Activated CD8-positive, alpha-beta memory T cell treated with anti-CD3 and anti-CD28 coated beads, Interleukin-2, amount 50 U/mL, for 4 hours (primary cell): Measurements from ENCODE around the gene OBSL1.

Experiments
- DNase-seq: peaks from one replicate; pipeline ENCODE4 v3.0.0-alpha.2; 2020

Gene OBSL1

GRCh38 chr2:219565130-219566080, 5.9 kb downstream of the OBSL1 start:
- DNase-seq = no peak

- DNase-seq = no peak
Observed at GRCh38 chr2:219563271-219563928, 7.9 kb downstream of the OBSL1 start.

GRCh38 chr2:219562049-219563020, 9.0 kb downstream of the OBSL1 start:
- no peak for DNase-seq

DNA sequence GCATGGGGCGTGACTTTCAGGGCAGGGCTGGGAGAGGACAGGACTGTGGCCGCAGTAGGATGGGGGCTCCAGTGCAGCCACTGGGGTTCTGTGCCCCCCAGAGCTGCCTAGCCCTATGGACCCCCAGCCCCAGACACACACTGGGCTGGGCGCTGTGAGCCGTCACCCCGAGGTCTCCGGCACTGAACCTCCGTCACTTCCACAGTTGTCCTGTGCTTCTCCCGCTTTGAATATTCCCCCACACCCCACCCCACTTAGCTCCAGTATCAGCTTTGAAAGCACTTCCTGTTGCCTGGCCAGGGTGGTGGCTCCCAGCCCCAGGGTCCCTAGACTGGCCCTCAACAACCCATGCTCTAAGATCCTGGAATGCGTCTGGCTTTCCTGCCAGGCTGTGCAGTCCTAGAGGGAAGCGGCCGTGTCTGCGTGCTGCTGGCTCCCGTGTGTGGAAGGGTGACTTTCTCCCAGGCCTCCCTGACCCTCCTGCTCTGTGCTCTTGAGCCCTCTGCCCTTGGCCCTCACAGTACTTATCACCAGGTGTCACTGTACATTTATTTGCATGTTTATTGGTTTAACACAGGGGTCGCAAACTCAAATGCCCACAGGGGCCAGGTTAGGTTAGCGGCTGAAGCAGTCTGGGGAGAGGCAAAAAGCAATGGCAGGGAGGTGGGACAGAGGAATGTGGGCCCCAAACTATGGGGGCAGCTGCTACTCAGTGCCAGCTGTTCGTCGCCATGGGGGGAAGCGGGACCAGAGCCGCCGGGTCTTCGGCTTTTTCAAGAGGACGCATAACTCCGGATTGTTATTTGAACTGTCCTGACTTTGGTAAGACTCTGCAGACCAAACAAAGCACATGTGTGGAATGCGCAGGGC, 9.9 kb downstream of the OBSL1 start:
- DNase-seq = no peak

DNA sequence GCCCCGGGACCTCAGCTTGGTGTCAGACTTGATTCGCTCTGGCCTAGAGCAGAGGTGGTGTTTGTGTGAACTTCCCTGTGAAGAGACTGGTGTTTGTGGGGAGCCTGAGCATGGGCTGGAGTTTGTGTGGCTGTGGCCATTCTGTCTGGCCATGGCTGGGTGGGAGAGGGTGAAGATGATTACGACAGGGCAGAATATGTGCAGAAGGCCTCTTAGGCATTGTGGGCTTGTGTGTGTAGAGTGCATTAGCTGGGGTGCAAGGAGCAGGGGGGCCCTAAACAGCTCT, 10.5 kb downstream of the OBSL1 start:
- DNase-seq = no peak

GRCh38 chr2:219560037-219560892, 11.1 kb downstream of the OBSL1 start:
- no peak for DNase-seq

DNA sequence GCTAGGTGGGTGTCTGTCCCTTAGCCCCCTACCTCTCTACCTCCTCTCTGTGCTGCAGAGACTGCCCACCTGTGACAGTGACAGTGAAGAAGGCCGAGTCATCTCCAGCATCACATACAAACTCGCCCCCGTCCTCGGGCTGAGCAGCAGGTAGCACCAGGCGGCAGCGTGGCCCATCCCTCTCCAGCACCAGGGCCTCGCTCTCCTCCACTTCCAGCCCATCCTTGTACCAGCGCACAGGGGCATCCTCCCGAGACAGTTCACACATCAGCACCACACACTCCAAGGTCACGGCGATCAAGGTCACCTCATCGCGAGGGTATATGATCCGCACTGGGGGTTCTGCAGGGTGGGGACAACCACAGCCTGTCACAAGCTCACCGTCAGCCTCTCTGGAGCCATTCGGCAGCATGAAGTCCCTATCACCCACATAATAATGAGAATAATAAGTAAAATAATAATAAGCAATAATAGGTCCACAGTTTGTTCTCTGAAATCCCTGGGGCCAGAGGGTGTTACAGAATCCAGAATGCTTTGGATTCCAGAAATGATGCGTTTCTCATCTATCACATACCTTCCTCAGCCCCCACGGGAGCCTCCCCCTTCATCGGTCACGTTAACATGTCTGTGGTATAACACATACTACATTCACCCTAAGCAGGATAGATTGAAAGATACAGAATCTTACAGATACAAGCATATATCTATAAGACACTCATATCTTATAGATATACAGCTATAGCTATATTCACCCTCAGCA, 12.0 kb downstream of the OBSL1 start:
- DNase-seq = no peak

GRCh38 chr2:219557791-219558785, 13.3 kb downstream of the OBSL1 start:
- no peak for DNase-seq

- no peak for DNase-seq
Observed at GRCh38 chr2:219557320-219557719, 14.0 kb downstream of the OBSL1 start.

DNA sequence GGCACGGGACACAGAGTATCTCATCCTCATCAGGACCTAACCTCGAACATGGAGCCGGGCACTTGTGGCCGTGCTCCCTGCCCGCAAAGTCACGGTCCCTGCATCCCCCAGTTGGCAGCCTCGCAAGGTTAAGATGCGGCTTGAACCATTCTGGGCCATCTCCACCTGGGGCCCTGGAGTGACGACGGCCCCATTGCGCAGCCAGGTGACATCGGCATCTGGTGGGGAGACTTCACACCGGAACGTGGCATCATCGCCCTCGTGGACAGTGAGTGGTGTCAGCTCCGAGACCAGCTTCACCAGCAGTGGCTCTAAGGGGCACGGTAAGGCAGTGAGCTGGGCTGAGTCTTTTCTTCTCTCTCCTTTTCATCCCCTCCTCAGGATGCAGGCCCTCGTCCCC, 14.9 kb downstream of the OBSL1 start:
- no peak for DNase-seq

GRCh38 chr2:219555956-219556355, 15.4 kb downstream of the OBSL1 start:
- no peak for DNase-seq

GRCh38 chr2:219554350-219554749, 17.0 kb downstream of the OBSL1 start:
- no peak for DNase-seq

- no peak for DNase-seq
Observed at GRCh38 chr2:219553463-219553963, 17.8 kb downstream of the OBSL1 start.

- DNase-seq = no peak
Observed at GRCh38 chr2:219553168-219553417, 18.2 kb downstream of the OBSL1 start.

- peak; percentile 78 for DNase-seq
Observed at GRCh38 chr2:219552382-219553167, 18.8 kb downstream of the OBSL1 start.

- no peak for DNase-seq
Observed at GRCh38 chr2:219551441-219552381, 19.6 kb downstream of the OBSL1 start.

DNA sequence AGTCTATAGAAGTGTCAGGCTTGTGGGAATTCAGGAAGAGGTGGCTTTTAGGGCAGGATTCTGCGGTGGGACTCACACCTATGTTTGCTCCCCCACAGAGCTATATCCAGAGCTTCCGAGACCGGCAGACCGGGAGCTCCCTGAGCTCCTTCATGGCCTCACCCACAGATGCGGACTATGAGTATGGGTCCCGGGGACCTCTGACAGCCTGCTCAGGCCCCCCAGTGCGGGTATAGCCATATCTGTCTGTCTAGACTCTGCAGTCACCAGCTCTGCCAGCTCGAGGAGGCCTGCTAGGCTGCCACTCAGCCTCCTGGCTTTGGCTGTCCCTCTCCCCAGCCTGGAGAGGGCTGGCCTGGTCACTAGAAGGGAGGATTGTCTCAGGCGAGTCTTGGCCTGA, 21.7 kb downstream of the OBSL1 start:
- no peak for DNase-seq
